Stimulated activated CD8-positive, alpha-beta memory T cell treated with anti-CD3 and anti-CD28 coated beads, Interleukin-7, amount 100 ng/mL, for 4 hours (primary cell): ENCODE measurements around the gene USP6NL.

Experiments used
- DNase-seq, 2 donors: peaks; one replicate each; pipeline ENCODE4 v3.0.0-alpha.2; 2020; ENCODE audit warnings: low read depth in 2 of 2

The USP6NL gene

DNA sequence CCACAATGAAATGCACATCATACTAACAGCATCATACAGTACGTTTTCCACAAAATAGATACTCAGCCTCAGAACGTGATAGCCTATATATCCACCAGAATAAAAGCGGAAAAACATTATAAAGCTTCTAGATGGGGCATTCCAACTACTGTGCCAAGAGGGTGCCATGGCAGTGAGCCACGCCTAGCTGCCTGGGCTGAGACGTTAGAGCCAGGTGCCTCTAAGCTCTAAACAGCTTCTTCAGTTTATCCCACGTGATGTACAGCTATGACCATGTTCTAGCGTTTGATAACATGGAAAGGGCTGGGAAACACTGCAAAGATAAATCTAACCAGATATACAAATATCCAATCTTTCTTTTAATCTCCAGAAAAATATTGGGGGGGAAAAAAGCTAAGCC, 17.8 kb downstream of the USP6NL start:
- no peak for DNase-seq

- no peak for DNase-seq
These were observed 21.7 kb downstream of the USP6NL start for GRCh38 chr10:11589738-11590137.

DNA sequence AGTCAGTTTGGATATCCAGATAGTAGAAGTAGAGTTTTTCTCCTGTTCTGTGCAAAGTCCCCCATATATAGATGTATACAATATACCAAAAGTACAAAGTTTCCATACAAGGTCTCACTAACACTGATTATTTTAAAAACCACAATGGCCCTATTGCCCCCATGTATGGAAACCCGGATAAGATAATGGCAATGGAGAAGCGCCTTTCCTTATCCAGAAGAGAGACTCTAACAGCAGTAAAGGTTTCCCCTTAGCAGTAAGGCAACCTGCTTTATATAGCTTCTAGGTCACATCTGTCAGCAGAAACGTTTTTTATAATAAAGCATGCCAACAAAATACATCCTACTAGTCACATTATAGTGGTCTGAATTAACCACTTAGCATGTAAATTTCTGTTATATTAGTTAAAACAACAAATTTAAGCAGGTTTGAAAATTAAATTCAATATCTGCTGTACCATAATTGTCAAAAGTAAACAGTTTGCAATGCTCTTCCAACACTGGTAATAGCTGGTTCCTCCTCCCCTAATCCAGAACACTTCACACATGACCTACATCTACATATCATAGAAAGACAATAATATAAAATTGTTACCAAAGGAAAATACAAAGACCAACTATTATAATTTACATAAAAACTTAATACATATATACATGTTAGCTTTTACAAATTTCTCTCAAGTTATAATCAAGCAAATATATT, 22.4 kb downstream of the USP6NL start:
- DNase-seq: no peak

GRCh38 chr10:11587722-11588259, 23.7 kb downstream of the USP6NL start:
- no peak for DNase-seq

- no peak for DNase-seq
These were observed 25.3 kb downstream of the USP6NL start for GRCh38 chr10:11586170-11586569.

DNA sequence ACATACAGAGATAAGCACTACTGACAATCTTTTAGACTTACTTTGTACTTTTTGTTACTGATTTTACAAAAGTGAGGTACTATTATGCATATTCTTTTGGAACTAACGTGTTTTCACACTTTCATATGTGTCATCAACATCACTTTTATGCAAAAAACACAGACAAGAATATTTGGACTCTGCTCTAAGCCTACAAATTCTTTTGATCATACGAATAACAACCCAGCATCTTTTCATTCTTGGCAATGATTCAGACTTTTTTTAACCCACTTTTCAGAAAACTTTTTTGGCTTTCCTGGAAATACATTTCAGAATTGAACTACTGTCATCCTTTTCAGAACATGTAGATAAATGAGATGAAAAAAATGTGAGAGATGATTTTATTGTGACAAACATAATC, 30.2 kb downstream of the USP6NL start:
- DNase-seq: no peak

DNA sequence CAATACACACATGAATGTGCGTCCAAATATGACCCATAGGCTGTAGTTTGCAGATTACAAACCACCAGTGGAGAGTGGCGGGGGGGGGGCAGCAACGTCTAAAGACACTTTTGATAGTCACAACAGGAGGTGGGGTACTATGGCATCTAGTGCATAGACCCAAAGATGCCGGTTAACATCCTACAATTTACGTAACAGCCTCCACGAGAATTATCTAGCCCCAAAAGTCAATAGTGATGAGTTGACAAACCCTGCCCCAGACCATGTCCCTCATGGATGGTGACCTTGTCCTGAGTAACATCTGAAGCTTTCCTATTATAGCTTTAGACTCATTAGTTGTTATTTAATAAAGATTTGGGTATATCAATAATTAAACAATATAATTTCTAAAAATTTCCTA, 31.6 kb downstream of the USP6NL start:
- DNase-seq: no peak

DNA sequence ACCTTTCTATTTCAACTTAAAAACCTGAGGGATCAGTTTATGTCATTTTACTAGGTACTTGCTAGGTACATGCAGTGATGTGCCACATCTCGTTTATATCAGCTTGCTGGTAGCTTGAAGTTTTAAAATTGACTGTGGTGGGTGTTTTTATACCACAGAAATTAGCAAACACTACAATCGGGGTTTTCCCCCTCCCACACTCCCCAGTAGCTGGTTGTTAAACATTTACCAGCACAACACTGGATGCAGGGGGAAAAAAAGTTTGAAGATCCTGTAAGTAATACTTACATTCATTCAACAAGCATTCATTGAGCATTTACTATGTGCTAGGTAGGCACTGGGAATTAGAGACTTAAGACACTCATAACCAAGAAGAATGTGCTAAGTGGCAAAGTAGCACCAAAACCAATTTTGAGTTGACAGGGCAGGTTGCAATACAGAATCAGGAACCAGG, 32.6 kb downstream of the USP6NL start:
- peak; percentile 8 to 11 for DNase-seq

- DNase-seq: no peak
These were observed 35.2 kb downstream of the USP6NL start for GRCh38 chr10:11576092-11576809.

DNA sequence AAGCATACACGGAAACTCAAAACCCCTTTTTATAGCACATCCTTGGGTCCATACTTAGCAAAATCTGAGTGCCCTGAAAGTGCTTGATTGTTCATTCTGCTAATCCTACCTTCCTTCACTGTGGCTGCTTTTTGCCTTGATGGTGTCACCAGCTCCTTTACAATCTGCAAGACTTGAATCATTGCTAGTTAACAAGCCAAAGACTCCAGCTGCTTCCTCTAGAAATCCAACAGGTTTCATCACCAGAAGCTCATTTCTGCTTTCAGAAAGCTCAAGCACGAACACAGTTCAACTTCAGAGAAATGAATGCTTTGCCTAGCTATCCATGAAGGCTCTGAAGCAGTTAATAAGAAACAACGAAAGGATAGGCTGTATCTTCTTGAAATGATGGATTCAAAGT, 38.0 kb downstream of the USP6NL start:
- no peak for DNase-seq

GRCh38 chr10:11570751-11571150, 40.7 kb downstream of the USP6NL start:
- no peak for DNase-seq

GRCh38 chr10:11569471-11569870, 42.0 kb downstream of the USP6NL start:
- DNase-seq: no peak

DNA sequence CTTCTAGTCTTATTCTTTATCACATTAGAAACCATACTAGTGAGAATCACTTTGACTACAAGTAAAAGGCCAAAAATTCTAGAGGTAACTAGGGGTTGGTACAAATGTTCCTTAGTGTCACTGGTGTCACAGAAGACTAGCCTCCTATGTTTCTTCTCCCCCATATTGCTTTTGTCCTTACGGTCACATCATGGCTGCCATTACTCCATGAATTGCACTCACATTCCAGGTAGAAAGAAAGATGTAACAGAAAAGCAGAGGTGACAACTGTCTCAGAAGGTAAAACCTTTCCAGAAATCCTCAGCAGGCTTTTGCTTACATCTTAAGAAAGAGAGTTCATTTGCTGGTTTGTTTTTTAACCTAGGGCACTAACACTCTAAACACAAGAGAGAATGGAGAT, 42.9 kb downstream of the USP6NL start:
- no peak for DNase-seq

- no peak for DNase-seq
These were observed 46.7 kb downstream of the USP6NL start for GRCh38 chr10:11564741-11565140.

GRCh38 chr10:11563936-11564335, 47.5 kb downstream of the USP6NL start:
- no peak for DNase-seq

- no peak for DNase-seq
These were observed 48.6 kb downstream of the USP6NL start for GRCh38 chr10:11562888-11563287.

DNA sequence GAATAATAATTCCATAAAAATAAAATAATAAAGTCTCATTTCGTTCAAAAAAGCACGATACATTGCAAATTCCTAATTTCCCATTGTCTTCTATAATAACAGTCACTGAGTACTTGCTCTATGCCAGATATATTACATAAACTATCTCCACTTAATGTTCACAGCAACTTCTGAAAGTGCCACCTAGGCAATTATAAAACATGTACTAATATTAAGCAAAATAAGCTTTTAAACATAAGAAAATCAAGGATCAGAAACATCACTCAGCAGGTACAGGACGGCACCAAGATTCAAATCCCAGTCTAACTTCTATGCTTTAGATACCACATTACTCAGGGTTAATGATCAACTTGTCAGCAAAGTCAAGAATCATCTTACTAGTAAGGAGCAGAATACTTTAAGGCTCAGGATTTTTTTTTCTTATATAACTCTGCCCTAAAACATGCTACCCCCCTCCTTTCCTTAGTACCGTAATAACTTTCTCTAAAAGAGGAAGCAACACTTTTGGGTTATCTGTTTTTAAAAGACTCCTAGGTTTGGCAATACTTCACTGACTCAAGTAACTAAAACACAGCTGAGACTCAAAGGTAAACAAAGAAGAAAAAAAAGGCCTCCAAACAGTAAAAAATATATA, 51.3 kb downstream of the USP6NL start:
- no peak for DNase-seq

- no peak for DNase-seq
These were observed 53.5 kb downstream of the USP6NL start for GRCh38 chr10:11557967-11558366.

GRCh38 chr10:11557513-11557912, 53.9 kb downstream of the USP6NL start:
- DNase-seq: no peak

- DNase-seq: no peak
These were observed 55.9 kb downstream of the USP6NL start for GRCh38 chr10:11555556-11555955.

DNA sequence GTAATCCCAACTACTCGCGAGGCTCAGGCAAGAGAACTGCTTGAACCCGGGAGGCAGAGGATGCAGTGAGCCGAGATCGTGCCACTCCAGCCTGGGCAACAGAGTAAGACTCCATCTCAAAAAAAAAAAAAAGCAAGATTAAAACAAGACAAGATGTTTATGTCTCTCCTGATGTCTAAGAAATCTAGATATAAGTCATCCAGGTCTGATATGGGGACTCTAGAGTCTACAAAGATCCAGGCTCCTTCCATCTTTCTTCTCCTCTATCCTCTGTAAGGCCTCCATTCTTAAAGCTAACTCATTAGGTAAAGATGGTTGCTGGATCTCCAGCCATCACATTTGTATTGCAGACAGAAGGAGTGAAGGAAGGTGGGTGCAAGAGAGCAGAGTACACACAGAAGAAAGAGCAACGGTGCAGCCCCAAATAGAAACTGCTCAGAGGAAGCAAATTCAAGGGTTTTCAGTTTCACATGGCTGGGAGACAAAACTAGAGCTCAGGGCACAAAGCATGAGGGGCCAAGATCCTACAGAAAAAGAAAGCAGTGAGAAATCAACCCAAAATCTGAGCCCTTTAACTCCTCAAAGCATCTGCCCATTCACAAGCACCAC, 57.6 kb downstream of the USP6NL start:
- DNase-seq: no peak

DNA sequence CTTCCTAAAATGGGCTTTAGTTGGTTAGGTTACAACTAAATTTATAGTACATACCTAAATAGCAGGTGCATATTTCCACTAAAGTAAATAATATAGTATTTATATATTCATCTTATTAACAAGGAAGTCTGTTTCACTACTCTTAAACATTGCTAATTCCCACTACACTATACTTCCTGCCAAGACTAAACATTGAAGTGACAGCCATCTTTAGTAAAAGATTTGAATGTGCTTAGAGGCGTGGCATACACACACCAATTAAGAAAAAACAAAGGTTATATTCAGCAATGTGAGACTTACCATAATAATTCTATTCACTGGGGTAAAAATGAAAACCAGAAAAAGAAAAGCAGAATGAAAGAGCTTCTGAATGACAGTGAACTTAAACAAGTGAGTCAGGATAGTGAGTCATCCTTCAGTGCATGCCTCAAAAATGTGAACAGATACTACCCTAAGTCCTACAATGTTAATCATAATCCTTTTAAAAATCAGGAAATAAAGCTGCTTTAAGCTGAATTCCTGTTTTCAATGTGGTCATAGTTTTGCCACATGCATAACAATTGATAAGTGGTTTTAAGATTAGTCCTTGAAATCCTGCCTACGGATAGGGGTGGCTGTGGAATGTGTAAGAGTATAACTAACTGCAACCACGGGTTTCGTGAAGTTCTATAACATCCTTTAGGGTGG, 59.4 kb downstream of the USP6NL start:
- DNase-seq: no peak
